GM11168 (cell line): ENCODE results near the gene CAMK2N1.

Experiments
- in situ Hi-C: fragments of 300-500 bp; cut with MboI; formaldehyde crosslinking; loops from one replicate; pipeline ENCODE4 v1.12.0; 2022; ENCODE audit warnings: low sequenced_read_pairs; ENCODE audit not compliant: unreplicated experiment

CAMK2N1 gene

DNA sequence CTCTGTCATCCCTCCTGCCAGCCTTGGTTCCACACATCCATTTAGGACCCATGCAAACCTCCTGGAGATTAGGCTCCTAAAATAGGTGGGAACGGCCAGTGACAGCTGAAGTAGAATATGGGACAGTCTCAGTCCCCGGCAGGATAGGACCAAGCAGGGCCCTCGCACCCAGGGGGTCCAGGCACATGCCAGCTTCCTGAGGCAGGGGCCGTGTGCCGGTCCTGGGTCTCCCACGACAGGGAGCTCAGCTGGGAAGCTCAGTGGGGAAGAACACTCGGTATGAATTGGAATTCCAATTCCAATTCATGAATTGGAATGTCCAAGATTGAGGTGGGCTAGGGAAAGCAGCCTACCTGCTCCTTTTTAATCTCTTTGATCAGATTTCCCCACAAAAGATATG, 12.1 kb upstream of the CAMK2N1 start:
- in situ Hi-C loops = loop anchor here (10.0 to 25.0 kb wide), 2 partner anchors 273 to 586 kb away; partner anchors contain the start of gene PLA2G2E

DNA sequence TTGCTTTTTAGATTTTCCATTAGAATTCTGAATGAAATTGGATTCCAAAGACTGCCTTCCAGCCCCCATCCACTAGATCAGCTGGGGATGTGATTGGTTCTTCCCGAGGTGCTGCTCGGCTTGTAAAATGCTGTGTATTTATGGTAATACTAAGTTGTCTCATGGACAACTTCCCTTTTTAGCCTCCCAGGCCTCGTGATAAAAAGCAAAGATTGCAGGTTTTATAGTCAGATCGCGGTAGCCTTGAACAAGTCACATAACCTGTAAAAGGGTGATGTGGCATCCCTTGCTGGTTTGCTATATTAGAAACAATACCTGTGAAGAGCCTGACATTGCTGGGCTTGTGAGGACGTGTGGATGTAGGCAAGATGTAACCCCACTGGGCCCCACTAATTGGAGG, 11.5 kb upstream of the CAMK2N1 start:
- in situ Hi-C loops = loop anchor here (10.0 to 25.0 kb wide), 2 partner anchors 273 to 585 kb away; partner anchors contain the start of gene PLA2G2E

DNA sequence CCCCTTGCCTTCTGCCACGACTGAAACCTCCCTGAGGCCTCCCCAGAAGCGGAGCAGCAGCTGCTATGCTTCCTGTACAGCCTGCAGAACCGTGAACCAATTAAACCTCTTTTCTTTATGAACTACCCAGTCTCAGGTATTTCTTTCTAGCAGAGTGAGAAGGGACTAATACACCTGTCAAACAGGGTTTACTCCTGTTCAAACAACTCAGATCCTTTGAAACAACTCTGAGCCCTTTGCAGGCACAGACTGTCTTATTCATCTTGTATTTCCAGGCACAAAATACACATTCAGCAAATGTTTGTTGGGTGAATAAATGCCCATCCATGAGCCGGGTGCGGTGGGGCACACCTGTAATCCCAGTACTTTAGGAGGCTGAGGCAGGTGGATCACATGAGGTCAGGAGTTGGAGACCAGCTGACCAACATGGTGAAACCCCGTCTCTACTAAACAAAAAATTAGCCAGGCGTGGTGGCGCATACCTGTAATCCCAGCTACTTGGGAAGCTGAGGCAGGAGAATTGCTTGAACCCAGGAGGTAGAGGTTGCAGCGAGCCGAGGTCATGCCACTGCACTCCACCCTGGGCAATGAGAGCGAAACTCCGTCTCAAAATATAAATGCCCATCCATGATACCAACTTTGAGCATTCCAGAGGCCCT, 10.8 kb upstream of the CAMK2N1 start:
- in situ Hi-C loops = loop anchor here (10.0 to 25.0 kb wide), 2 partner anchors 272 to 585 kb away; partner anchors contain the start of gene PLA2G2E

DNA sequence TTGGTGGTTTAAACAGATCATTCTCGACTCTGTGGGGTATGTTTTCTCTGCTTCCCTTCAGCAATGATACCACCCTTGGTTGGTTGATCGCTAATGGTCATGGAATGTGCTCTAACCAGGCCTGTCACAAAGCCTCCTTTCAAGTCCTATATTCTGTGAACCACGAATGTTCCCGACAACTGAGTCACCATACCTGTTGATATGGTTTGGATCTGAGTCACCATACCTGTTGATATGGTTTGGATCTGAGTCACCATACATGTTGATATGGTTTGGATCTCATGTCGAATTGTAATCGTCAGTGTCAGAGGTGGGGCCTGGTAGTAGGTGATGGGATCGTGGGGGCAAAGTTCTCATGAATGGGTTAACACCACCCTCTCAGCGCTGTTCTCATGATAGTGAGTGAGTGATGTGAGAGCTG, 10.2 kb upstream of the CAMK2N1 start:
- in situ Hi-C loops = loop anchor here (10.0 to 25.0 kb wide), 2 partner anchors 271 to 584 kb away; partner anchors contain the start of gene PLA2G2E

DNA sequence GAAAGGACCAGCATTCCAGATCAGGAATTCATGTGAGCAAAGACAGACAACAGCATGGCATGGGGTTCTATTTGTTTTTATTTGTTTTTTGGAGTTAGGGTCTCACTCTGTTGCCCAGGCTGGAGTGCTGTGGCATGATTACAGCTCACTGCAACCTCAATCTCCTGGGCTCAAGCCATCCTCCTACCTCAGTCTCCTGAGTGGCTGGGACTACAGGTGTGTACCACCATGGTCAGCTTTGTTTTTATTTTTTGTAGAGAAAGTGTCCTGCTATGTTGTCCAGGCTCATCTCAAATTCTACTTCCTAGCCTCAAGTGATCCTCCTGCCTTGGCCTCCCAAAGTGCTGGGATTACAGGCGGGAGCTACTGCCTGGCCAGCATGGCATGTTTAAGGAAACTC, 9.7 kb upstream of the CAMK2N1 start:
- in situ Hi-C loops = loop anchor here (10.0 to 25.0 kb wide), 2 partner anchors 271 to 583 kb away; partner anchors contain the start of gene PLA2G2E

DNA sequence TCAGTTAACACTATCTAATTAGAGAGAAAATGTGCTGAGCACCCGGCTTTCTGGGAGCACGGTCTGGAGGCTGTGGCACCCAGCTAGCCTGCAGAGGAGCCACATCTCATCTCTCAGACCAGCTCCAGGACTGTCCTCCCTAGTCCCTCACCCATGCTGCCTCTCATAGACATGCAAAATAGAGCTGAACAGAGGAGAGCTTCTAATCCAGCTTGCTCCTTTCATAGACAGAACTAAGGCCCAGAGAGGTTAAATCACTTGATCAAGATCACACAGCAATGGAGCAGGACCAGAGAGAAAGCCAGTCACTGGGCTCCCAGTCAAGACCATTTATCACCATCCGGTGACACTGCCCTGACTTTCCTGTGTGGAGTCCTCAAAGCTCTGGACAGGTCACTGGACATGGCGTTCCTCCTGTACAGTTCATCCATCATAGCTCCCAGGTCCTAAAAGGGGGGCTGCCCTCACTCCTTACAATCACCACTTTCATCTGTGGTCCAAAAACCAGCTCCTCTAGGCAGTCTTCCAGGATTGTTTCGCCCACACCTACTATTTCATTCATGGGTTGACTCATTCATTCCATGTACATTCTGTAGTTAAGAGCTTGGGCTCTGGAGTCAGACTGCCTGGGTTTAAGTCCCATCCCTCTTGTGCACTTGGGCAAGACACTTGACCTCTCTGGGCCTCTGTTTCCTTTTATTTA, 8.8 kb upstream of the CAMK2N1 start:
- in situ Hi-C loops = loop anchor here (10.0 to 25.0 kb wide), 2 partner anchors 270 to 582 kb away; partner anchors contain the start of gene PLA2G2E

DNA sequence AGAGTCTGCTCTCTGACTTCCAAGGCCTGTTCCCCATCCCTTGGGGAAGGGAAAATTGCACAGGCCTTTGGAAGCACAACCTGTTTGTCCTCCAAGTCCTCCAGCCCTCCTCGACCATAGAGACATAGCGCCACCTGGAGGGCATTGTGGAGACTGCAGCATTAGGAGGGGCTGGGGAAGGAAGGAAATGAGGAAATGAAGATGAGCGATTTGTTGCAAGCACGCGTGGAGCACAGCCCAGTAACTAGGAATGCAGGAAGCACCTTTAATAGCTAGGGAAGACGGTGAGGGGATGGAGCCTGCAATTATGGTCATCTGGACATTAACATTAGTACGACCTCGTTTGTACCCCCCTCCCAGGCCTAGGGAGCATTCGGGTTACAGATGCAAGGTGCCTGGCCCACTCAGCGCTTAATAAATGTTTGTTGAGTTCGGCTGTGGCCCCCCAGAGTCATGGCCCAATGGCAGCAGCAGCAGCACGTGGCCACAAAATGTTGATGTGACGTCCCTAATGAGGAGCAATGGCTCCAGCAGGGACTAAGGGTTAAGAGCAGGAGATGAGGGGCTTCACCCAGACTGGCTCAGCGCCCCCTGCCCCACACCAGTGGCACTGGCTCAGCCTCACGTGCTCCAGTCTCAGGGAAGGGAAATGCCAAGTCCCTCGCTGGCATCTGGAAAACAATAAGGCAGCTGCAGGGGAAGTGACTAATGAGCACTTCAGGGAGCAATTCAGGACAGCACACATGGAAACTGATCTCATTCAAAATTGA, 8.0 kb upstream of the CAMK2N1 start:
- in situ Hi-C loops = loop anchor here (10.0 to 25.0 kb wide), 2 partner anchors 269 to 582 kb away; partner anchors contain the start of gene PLA2G2E

DNA sequence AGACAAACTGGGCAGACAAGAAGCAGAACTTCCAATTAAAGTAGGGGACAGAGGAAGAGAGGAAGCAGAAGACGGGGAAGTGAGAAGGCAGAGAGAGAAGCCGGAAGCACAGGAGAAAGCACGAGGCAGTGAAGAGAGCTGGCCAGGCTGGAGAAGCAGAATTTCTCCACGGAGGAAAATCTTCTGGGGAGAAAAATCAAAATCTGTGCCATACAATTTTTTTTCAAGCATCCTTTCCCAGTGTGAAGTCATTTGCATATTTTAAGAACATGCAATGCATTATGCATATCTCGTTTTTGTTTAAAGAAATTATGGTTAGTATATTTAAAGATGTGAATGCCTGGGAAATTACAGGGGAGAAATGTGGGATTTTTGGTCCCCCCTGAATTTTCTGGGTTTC, 7.3 kb upstream of the CAMK2N1 start:
- in situ Hi-C loops = loop anchor here (10.0 to 25.0 kb wide), 2 partner anchors 269 to 581 kb away; partner anchors contain the start of gene PLA2G2E

DNA sequence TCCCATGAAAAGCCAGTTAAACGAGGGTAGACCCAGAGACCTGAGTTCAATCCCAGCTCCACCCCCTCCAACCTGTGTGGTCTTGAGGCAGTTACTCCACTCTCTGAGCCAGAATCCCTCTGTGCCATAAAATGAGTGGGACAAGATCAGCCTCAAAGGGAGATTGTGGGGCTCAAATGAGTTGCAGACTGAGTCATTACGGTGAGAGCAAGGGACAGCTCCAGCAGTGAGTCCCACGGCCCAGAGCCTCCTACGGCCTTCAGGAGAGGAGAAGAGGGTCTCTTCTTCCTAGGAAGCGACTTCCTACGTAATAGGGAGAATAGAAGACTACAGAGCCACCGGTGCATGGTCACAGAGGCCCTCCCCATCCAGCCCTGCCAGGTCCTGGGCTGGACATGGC, 6.7 kb upstream of the CAMK2N1 start:
- in situ Hi-C loops = loop anchor here (10.0 to 25.0 kb wide), 2 partner anchors 268 to 580 kb away; partner anchors contain the start of gene PLA2G2E

DNA sequence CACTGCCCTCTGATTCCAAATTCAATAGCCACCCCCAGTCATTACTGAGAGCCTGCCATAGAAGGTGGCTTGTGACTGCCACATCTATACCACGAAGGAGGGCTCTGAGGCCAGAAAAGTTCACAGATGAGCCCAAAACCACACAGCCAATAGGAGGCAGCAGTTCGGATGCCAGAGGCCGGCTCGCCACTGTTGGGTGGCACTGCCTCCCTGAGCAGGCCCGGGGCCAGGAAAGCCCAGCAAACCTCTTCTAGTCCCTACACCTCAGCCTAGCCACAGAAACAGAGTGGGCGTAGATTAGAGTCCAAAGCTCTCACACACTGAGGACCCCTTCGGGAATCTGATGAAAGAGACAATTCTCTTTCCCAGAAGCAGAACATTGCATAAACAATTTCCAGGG, 5.9 kb upstream of the CAMK2N1 start:
- in situ Hi-C loops = loop anchor here (10.0 to 25.0 kb wide), 2 partner anchors 267 to 580 kb away; partner anchors contain the start of gene PLA2G2E

DNA sequence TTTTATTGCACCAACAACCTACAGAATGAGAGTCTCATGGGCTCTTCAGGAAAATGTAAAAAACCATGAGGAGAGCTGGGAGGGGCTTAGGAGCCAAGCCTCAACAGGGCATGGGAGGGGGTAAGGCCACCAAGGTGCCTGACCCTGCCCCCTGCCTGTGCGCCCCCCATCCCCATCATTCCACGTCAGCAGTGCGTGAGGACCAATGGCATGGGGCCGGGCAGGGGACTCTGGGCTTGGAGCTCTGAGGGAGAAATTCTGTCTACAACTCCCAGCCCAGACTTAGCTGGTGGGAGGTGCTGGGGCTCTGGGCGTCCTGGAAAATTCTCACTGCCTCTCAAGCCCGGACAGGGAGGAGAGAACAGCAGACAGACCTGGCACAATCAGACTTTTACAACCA, 5.2 kb upstream of the CAMK2N1 start:
- in situ Hi-C loops = loop anchor here (10.0 to 25.0 kb wide), 2 partner anchors 266 to 579 kb away; partner anchors contain the start of gene PLA2G2E

DNA sequence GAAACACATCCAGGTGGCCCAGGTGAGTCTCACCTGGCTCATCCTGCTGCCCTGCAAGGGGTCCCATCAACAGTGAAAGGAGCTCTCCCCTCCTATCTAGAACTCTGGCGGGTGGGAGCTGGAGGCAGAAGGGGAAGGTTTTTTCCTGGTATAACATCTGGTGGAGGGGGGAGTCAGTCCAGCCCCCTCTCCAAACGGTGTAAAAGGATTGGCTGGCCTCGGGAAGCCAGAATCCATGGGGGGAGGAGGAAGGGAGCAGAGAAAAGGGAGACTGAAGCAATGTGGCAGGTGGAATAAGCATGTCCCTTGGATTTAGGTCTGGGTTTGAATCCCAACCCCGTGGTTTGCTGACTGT, 1.2 kb upstream of the CAMK2N1 start:
- in situ Hi-C loops = loop anchor here (25.0 kb wide), 1 partner anchor 575 kb away; the partner anchor contains the start of gene PLA2G2E

DNA sequence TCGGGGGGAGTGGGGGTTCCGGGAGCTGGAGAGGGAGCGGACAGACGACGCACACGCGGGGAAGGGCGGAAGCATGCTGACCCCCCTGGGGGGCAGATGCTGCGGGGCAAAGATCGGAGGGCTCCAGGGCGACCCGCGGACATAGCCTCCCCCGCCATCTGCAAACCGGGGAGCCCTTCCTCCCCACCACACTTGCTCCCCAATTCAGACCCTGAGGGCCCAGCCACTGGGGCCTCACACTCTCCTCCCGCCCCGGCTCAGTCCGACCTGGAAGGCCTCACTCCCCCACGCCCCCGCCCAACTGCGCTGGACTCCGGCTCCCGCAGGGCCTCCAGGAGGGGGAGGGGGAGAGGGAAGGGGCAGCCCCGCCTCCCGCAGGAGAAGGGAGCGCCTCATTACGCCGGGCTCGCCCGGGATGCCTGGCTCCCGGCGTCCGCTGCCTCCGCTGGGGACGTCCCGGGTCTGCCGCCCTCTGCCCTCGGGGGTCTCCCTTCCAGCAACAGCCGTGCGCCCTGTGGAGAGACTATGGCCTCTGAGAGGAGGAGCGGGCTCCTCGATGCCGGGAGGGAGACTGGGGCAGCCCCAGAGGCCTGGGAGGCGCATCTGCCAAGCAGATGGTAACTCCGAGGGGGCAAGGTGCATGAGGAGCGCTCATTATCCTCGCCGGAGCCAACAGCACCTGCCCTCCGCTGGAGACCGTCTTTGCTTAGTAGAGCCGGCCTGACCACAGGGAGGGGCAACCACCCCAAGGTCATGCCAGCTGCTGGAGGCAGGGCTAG, 636 bp upstream of the CAMK2N1 start:
- in situ Hi-C loops = loop anchor here (25.0 kb wide), 1 partner anchor 574 kb away; the partner anchor contains the start of gene PLA2G2E

DNA sequence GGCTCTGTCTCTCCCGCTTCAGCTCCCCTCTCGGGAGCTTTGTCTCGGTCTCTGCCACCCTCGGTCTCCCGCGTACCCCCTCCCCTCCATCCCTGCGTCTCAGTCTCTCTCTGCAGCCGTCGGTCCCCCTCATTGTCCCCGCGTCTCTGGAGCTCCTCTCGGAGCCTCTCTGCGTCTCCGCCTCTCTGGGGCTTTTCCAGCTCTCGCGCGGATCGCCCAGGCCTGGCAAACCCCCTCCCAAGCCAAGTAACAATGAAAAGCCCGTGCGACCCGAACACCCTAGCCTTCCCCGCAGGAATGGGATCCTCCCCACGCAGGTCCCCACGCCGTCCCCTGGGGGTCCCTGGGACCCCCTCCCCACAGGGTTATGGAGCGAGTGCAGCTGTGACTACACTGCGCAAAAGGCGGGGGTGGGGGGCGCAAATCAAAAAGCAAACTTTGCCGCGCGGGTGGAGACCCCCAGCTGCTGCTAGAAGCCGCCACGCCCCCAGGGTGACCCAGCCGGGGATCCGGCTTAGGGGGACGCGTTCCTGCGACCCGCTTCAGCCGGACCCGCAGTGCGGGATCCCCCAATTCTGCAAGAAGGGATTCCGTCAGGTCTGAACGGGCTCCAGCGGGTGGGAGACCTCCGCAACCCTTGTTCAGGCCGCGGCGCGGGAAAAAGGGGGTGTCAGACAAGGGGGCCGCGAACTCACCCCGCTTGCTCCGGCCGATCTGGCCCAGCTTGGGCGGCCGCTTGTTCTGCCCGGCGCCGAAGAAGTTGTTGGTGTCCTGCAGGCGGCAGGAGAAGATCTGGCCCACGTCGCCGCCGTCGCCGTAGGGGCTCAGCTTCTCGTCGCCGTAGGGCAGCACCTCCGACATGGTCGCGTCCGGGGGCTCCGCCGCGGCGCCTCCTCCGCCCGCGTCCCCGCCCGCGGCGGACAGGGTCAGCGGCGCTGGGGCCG, 1.2 kb downstream of the CAMK2N1 start:
- in situ Hi-C loops = loop anchor here (25.0 kb wide), 1 partner anchor 572 kb away; the partner anchor contains the start of gene PLA2G2E

DNA sequence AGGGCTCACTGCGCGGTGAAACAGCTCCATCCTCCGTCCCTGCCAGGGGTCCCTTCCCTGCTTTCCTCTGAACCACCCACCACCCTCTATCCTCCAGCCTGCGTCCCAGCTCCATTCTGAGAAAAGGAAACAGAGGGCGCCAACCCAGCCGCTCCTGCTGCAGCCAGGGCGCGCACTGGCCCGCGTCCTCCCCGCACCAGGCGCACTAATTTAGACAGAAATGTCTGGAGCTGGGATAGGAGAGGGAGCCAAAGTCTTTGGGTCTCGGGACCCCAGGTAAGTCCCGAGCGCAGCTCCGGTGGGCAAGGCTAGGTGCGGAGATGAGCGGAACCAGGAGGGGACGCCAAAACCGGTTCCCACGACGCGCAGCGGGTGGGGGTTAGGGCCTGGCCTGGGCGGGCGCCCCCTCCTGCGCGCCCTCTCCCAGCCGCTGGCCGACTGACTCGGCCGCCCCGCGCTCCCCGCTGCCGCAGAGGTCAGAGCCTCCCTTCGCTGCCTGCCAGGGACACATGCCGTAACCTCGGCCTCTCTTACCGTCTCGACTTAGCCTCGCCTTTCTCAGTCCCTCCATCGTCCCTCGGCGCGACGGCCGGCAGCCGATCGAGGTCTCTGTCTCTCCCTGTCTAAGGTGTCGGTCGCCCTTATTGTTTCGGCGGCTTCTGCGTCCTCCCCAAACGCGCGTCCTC, 2.0 kb downstream of the CAMK2N1 start:
- in situ Hi-C loops = loop anchor here (25.0 kb wide), 1 partner anchor 572 kb away; the partner anchor contains the start of gene PLA2G2E

DNA sequence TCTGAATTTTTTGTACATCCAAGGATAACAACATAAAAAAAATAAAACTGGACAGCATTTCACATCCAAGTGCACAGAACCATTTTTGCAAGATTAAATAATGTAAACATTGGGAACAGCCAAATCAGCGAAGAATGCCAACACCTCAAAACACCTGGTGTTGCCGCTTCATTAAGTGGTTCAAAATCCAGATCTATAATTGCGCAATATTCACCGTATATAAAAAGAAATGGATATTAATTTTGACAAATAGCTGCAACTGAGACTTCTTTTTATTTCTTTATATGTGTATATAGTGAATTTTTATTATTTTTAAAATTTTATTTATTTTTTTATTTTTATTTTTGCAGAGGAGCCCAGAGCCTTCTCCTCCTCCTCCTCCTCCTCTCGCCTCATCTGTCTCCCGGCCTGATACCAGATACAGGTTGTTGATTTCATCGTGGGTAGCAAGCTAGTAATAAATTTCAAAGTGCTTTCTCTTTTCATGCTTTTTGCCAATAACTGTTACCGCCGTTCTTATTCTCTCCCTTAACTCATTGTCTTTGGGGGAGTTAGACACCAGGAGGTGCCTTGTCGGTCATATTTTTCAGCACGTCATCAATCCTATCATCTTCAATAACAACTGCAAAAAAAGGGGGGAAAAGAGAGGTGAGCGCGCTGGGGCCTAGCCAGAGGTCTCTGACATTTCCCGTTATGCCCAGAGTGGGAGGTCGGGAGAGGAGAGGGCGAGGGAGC, 2.7 kb downstream of the CAMK2N1 start:
- in situ Hi-C loops = loop anchor here (25.0 kb wide), 1 partner anchor 571 kb away; the partner anchor contains the start of gene PLA2G2E
